ENCODE results near the gene GCM1.

- TF ChIP-seq CTCF (IDR thresholded peaks at IDR 0.05) (no peak), POLR2A (IDR thresholded peaks at IDR 0.05) (no peak)
Measured at GRCh38 chr6:53134601-53135235, 13.9 kb downstream of the GCM1 start.

All from adrenal gland (tissue), 5 donors.